T-helper 1 cell treated with Interleukin-12 subunit alpha and Interleukin-12 subunit beta and Interleukin-4 antibody, amounts not matched to agents 30 μg/mL and 1 μg/mL, for 36 hours (primary cell): ENCODE data around the gene THEMIS2.
"Not testable (repeated sequence)": the region's sequence is repeated elsewhere in the genome, so short reads cannot be mapped to it uniquely, and the experiment has no call there.

Experiments used
- H3K27ac Mint-ChIP-seq: one replicate; pipeline ENCODE4 v1.8.0; 2021; ENCODE audit warnings: mild to moderate bottlenecking, mixed read lengths
- H3K27me3 Mint-ChIP-seq: one replicate; pipeline ENCODE4 v1.8.0; 2021; ENCODE audit warnings: low read depth, mixed read lengths
- H3K36me3 Mint-ChIP-seq: one replicate; pipeline ENCODE4 v1.8.0; 2021; ENCODE audit warnings: low read depth, mixed read lengths
- H3K4me1 Mint-ChIP-seq: one replicate; pipeline ENCODE4 v1.8.0; 2021; ENCODE audit warnings: low read depth, mixed read lengths
- H3K4me3 Mint-ChIP-seq: one replicate; pipeline ENCODE4 v1.8.0; 2021; ENCODE audit warnings: mild to moderate bottlenecking, moderate library complexity, mixed read lengths
- H3K9me3 Mint-ChIP-seq: one replicate; pipeline ENCODE4 v1.8.0; 2021; ENCODE audit warnings: mixed read lengths

Gene THEMIS2

DNA sequence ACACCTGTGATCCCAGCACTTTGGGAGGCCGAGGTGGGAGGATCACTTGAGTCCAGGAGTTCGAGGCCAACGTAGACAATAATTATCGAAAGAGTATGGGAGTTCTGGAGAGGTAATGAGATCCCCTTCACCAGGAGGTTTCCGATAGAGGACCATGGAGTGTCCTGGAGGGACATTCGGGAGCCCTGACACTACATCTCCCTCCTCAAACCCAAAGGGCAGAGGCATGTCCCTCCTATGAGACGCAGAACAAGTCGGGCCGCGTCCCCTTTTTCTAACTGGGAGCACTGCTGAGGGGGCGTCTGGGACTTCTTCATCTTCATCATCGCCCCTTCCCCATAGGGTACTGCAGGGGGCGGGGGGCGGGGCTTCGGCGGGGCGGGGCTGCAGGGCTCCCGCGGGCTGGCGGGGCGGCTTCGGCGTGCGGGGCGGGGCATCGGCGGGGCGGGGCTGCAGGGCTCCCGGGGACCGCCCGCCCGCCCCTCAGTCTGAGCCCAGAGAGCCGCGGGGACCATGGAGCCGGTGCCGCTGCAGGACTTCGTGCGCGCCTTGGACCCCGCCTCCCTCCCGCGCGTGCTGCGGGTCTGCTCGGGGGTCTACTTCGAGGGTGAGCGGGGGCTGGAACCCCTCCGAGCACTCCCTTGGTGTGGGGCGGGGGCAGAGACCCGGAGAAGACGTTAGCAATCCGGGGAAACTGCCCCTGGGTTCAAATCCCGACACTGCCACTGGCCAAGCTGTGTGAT, at the start of gene THEMIS2:
Gene THEMIS2 (plus strand): TSS at position 486 of the 743 bp plus-strand sequence. CDS start 28 bp downstream, at position 514.
- Mint-ChIP-seq H3K4me3 (peak within 1 kb of the TSS; percentile 95), H3K9me3 (no peaks in the 10 kb centered on the region), H3K27me3 (no peaks in the 10 kb centered on the region), H3K27ac (peak within 1 kb of the TSS; percentile 83), H3K36me3 (peaks cover 11% of the 10 kb centered on the region), H3K4me1 (peaks cover 36% of the 10 kb centered on the region)

GRCh38 chr1:27823784-27824183, 48.6 kb upstream of the THEMIS2 start:
- no peaks in the 10 kb centered on the region for H3K9me3 Mint-ChIP-seq
- no peaks in the 10 kb centered on the region for H3K4me1 Mint-ChIP-seq
- no peaks in the 10 kb centered on the region for H3K27me3 Mint-ChIP-seq
- no peak overlapping the region for H3K4me3 Mint-ChIP-seq
- H3K27ac Mint-ChIP-seq: no peak overlapping the region
- peaks cover 17% of the 10 kb centered on the region for H3K36me3 Mint-ChIP-seq

DNA sequence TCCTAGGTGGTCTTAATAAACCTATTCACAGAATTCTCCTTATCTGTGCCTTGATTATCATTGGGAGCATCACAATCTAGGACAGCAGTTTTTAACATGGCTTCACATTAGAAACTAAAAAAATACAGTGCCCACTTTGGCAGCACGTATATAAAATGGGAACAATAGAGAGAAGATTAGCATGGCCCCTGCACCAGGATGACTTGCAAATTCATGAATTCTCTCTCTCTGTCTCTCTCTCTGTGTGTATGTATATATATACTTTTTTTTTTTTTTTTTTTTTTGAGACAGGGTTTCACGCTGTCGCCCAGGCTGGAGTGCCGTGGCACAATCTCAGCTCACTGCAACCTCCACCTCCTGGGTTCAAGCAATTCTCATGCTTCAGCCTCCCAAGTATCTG, 47.9 kb upstream of the THEMIS2 start:
- peaks cover 15% of the 10 kb centered on the region for H3K36me3 Mint-ChIP-seq
- H3K9me3 Mint-ChIP-seq: no peaks in the 10 kb centered on the region
- no peaks in the 10 kb centered on the region for H3K27me3 Mint-ChIP-seq
- H3K27ac Mint-ChIP-seq: no peak overlapping the region
- no peak overlapping the region for H3K4me3 Mint-ChIP-seq
- no peaks in the 10 kb centered on the region for H3K4me1 Mint-ChIP-seq

DNA sequence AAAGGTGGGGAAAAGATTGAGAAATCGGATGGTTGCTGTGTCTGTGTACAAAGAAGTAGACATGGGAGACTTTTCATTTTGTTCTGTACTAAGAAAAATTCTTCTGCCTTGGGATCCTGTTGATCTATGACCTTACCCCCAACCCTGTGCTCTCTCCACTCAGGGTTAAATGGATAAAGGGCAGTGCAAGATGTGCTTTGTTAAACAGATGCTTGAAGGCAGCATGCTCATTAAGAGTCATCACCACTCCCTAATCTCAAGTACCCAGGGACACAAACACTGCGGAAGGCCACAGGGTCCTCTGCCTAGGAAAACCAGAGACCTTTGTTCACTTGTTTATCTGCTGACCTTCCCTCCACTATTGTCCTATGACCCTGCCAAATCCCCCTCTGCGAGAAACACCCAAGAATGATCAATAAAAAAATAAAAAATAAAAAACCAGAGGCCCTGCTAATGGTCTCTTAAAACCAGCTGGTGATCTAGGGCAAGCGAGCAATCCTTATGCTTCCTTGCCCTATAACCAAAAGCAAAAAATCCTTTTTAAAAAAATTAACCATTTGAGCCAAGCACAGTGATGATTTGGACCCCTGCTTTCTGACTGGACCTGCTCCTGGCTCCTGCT, 42.9 kb upstream of the THEMIS2 start:
- Mint-ChIP-seq H3K4me3 (peak overlapping the region; percentile 93), H3K4me1 (peaks cover 19% of the 10 kb centered on the region)
- not testable (repeated sequence) for H3K36me3 Mint-ChIP-seq, H3K27ac Mint-ChIP-seq, H3K27me3 Mint-ChIP-seq, H3K9me3 Mint-ChIP-seq

- H3K27ac Mint-ChIP-seq: peak within 1 kb of the TSS; percentile 83
- peaks cover 19% of the 10 kb centered on the region for H3K4me1 Mint-ChIP-seq
- H3K9me3 Mint-ChIP-seq: no peaks in the 10 kb centered on the region
- no peaks in the 10 kb centered on the region for H3K27me3 Mint-ChIP-seq
- H3K4me3 Mint-ChIP-seq: peak within 1 kb of the TSS; percentile 93
- peaks cover 9% of the 10 kb centered on the region for H3K36me3 Mint-ChIP-seq
Observed at GRCh38 chr1:27830621-27831440, 41.5 kb upstream of the THEMIS2 start, which contains the start of gene PPP1R8. PPP1R8 (plus strand) TSS chr1:27830782; CDS start chr1:27830836, 54 bp downstream.

DNA sequence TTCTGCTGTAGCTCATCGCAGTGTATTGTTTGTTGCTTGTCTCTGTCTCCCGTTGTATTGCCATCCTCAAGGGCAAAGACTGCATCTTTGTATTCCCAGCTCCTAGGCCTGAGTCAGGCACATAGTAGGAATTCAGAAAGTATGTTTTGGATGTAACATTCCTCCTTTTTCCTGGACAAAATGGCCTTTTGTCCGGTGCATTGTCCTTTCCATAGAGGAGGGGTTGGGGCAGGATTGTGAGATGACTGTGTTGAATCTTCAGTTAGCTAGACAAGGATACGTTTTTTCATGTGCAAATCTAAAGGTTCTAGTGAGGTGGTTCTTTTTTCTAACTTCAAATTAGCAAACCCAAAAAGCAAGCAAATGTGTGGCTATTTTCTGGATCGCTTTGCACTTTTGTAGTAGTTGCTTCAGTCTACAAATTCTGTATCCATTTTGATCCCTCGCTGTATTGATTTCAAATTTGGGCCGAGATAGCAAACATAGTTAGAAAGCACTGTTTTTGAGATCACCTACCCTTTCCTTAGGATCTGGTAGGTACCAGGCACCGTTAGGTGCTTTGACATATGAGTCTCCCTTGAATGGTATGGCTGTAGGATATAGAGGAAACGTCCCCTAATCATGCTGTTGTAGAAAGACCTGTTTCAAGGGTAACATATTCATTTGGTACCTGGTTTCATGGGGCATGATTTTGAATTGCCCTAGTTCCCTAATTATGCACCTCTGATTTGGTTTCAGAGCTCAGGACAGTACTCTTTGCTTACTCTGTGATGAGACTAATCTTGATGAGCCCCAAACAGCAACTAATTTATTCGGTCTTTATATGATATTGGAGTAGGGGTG, 40.6 kb upstream of the THEMIS2 start:
- H3K27ac Mint-ChIP-seq: peak overlapping the region; percentile 83
- peaks cover 19% of the 10 kb centered on the region for H3K4me1 Mint-ChIP-seq
- no peaks in the 10 kb centered on the region for H3K27me3 Mint-ChIP-seq
- H3K9me3 Mint-ChIP-seq: no peaks in the 10 kb centered on the region
- H3K4me3 Mint-ChIP-seq: peak overlapping the region; percentile 93
- peaks cover 10% of the 10 kb centered on the region for H3K36me3 Mint-ChIP-seq

DNA sequence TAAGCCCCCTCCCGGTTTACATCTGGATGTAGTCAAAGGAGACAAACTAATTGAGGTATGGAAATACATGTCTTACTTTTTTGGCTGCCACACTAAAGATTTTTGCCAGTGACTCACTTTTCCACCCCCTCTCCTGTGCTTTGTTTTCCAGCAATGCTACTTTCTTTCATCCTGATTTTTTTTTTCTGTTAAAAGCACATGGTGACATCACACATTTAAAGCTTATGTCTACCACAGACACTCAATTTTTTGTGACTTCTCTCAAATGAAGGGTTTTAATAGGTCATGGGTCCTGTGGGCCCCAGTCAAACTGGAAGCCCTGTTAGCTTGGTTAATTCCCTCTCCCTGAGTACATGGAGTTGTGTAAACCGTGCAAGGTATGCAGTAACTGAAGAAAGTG, 39.6 kb upstream of the THEMIS2 start:
- Mint-ChIP-seq H3K9me3 (no peaks in the 10 kb centered on the region), H3K27ac (no peak overlapping the region), H3K4me3 (peak overlapping the region; percentile 14), H3K36me3 (peaks cover 15% of the 10 kb centered on the region), H3K4me1 (peaks cover 19% of the 10 kb centered on the region), H3K27me3 (no peaks in the 10 kb centered on the region)

DNA sequence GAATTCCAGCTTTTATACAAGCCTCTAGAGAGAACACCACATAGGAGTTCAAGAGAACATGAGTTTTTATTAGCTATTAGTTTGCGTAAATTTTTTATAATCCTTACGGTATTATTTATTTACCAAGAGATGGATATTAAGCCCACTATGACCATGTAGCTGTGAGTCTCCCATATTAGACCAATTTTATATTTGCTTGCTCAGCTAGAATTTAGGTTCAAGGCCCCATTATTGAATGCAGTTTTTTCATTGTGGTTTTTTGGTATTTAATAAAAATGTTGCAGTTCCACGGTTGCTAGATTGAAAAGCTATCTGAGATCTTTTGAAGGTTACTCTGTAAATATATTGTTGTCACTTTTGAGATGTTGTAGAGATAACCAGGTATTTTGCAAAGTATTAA, 38.9 kb upstream of the THEMIS2 start:
- H3K36me3 Mint-ChIP-seq: peaks cover 15% of the 10 kb centered on the region
- no peak overlapping the region for H3K27ac Mint-ChIP-seq
- peaks cover 19% of the 10 kb centered on the region for H3K4me1 Mint-ChIP-seq
- H3K9me3 Mint-ChIP-seq: no peaks in the 10 kb centered on the region
- no peak overlapping the region for H3K4me3 Mint-ChIP-seq
- no peaks in the 10 kb centered on the region for H3K27me3 Mint-ChIP-seq

DNA sequence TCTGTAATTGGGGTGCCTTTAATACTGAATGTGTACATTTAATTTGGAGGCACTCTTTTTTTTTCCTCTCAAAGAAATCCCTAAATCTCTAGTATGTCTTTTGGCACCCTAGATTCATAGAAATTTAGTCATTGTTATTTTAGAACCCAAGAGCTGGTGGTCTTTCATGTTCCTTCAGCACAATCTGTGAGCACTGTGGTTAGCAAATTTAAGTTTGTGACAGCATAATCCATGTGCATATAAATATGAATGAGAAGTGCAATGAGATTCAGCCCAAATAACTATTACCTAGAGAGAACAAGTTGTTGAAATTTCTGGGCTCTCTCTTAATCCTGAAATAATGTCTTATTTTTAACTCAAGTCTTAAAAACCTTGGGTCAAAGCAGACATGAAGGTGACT, 37.3 kb upstream of the THEMIS2 start:
- Mint-ChIP-seq H3K4me1 (peaks cover 21% of the 10 kb centered on the region), H3K36me3 (peaks cover 19% of the 10 kb centered on the region), H3K27ac (no peak overlapping the region), H3K27me3 (no peaks in the 10 kb centered on the region), H3K9me3 (no peaks in the 10 kb centered on the region), H3K4me3 (no peak overlapping the region)

DNA sequence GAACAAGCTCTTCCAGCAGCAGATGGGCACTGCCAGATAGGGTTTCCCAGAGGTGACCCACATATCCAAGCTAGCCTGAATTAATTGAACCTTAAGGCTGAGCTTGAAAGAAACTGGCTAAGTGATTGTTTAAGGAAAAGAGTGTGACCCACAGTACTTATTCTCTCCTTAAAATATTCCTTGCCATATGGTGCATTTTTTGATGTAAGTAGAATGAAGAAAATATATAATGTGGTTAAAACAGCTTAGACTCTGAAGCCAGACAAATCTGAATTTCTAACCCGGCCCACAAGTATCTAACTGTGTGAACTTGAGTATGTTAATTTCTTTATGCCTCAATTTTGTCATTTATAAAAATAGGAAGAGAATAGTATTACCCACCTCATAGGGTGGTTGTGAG, 36.8 kb upstream of the THEMIS2 start:
- no peak overlapping the region for H3K27ac Mint-ChIP-seq
- H3K4me3 Mint-ChIP-seq: no peak overlapping the region
- H3K4me1 Mint-ChIP-seq: peaks cover 21% of the 10 kb centered on the region
- H3K27me3 Mint-ChIP-seq: no peaks in the 10 kb centered on the region
- H3K9me3 Mint-ChIP-seq: no peaks in the 10 kb centered on the region
- H3K36me3 Mint-ChIP-seq: peaks cover 19% of the 10 kb centered on the region

- Mint-ChIP-seq H3K4me1 (no peaks in the 10 kb centered on the region), H3K4me3 (no peak overlapping the region), H3K9me3 (no peaks in the 10 kb centered on the region), H3K27ac (no peak overlapping the region), H3K27me3 (no peaks in the 10 kb centered on the region), H3K36me3 (peaks cover 32% of the 10 kb centered on the region)
Observed at GRCh38 chr1:27849951-27850350, 22.4 kb upstream of the THEMIS2 start.

DNA sequence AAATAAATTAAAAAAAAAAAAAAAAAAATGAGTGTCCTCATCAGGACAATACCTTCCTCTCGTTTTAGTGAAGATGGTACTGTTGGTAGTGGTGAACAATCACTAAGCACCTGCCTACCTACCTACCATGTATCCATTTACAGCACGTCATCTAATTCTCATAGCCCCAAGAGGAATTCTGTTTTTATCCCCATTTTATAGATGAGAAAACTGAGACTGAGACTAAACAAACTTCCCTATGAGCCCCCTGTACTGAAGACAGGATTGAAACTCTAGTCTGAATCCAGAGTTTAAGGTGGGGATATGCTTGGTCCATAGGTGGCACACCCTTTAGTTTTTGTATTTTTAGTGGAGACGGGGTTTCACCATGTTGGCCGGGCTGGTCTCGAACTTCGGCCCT, 17.3 kb upstream of the THEMIS2 start:
- peaks cover 6% of the 10 kb centered on the region for H3K4me1 Mint-ChIP-seq
- no peak overlapping the region for H3K27ac Mint-ChIP-seq
- H3K4me3 Mint-ChIP-seq: no peak overlapping the region
- no peaks in the 10 kb centered on the region for H3K9me3 Mint-ChIP-seq
- H3K27me3 Mint-ChIP-seq: no peaks in the 10 kb centered on the region
- H3K36me3 Mint-ChIP-seq: peaks cover 15% of the 10 kb centered on the region

GRCh38 chr1:27856561-27857343, 15.6 kb upstream of the THEMIS2 start:
- Mint-ChIP-seq H3K9me3 (no peaks in the 10 kb centered on the region), H3K4me1 (peaks cover 6% of the 10 kb centered on the region), H3K27me3 (no peaks in the 10 kb centered on the region), H3K27ac (peak overlapping the region; percentile 50), H3K36me3 (peaks cover 1% of the 10 kb centered on the region), H3K4me3 (no peak overlapping the region)
